ENCODE data around the gene GALNT16. TPM values are rescaled to one million over a fixed set of nuclear protein-coding genes. Genes with fewer than 3 reads are reported as not detected.

Gene GALNT16
- total and polyA plus RNA-seq, 3 donors from 2014 or later, result 5.6 to 11.1 (median 6.3) TPM

GRCh38 chr14:69334576-69334975, 74.6 kb downstream of the GALNT16 start:
- TF ChIP-seq CTCF (IDR thresholded peaks at IDR 0.05) (no peak), POLR2A (IDR thresholded peaks at IDR 0.05) (no peak)
- Histone ChIP-seq H3K36me3 (ENCODE audit: low read depth, missing control alignments) (no peaks in the 10 kb centered on the region), H3K27ac (no peak overlapping the region), H3K27me3 (no peaks in the 10 kb centered on the region), H3K4me1 (no peaks in the 10 kb centered on the region), H3K9me3 (no peaks in the 10 kb centered on the region), H3K4me3 (no peak overlapping the region)
- intact Hi-C loops (cut with DNase I; ENCODE audit: low total_unique reads), result no loop called here
- WGBS, 2 donors, result 86 to 91% methylated on average over 6 of the region's 6 CpGs
- DNase-seq, result no peak

- no peaks in the 10 kb centered on the region for H3K36me3 ChIP-seq (ENCODE audit: low read depth, missing control alignments)
- no peak for TF ChIP-seq CTCF (IDR thresholded peaks at IDR 0.05)
- TF ChIP-seq POLR2A (IDR thresholded peaks at IDR 0.05), result no peak
- WGBS, 2 donors, result 77 to 81% methylated on average over 6 of the region's 6 CpGs
- H3K4me3 ChIP-seq, result no peak overlapping the region
- H3K27me3 ChIP-seq, result no peaks in the 10 kb centered on the region
- no peak for DNase-seq
- H3K27ac ChIP-seq, result no peak overlapping the region
- H3K4me1 ChIP-seq, result no peaks in the 10 kb centered on the region
- no peaks in the 10 kb centered on the region for H3K9me3 ChIP-seq
- intact Hi-C loops (cut with DNase I; ENCODE audit: low total_unique reads), result no loop called here
Observed at GRCh38 chr14:69335371-69335771, 75.4 kb downstream of the GALNT16 start.

GRCh38 chr14:69337984-69338383, 78.0 kb downstream of the GALNT16 start:
- 95% methylated on average over 5 of the region's 5 CpGs for WGBS, 2 donors
- intact Hi-C loops (cut with DNase I; ENCODE audit: low total_unique reads), result no loop called here

GRCh38 chr14:69339426-69339825, 79.5 kb downstream of the GALNT16 start:
- TF ChIP-seq CTCF (IDR thresholded peaks at IDR 0.05) (no peak), POLR2A (IDR thresholded peaks at IDR 0.05) (no peak)
- H3K9me3 ChIP-seq, result no peaks in the 10 kb centered on the region
- no peak overlapping the region for H3K27ac ChIP-seq
- no peak for DNase-seq
- intact Hi-C loops (cut with DNase I; ENCODE audit: low total_unique reads), result no loop called here
- 92 to 93% methylated on average over 13 of the region's 13 CpGs for WGBS, 2 donors
- H3K4me3 ChIP-seq, result no peak overlapping the region
- H3K4me1 ChIP-seq, result no peaks in the 10 kb centered on the region
- H3K36me3 ChIP-seq (ENCODE audit: low read depth, missing control alignments), result no peaks in the 10 kb centered on the region
- H3K27me3 ChIP-seq, result no peaks in the 10 kb centered on the region

More at GRCh38 chr14:69337984-69338383, 78.0 kb downstream of the GALNT16 start:
- H3K27ac ChIP-seq, result no peak overlapping the region
- H3K4me1 ChIP-seq, result no peaks in the 10 kb centered on the region
- H3K36me3 ChIP-seq (ENCODE audit: low read depth, missing control alignments), result no peaks in the 10 kb centered on the region
- no peak overlapping the region for H3K4me3 ChIP-seq
- TF ChIP-seq CTCF (IDR thresholded peaks at IDR 0.05), result no peak
- H3K27me3 ChIP-seq, result no peaks in the 10 kb centered on the region
- no peak for DNase-seq
- H3K9me3 ChIP-seq, result no peaks in the 10 kb centered on the region

GRCh38 chr14:69342928-69343525, 83.1 kb downstream of the GALNT16 start:
- Histone ChIP-seq H3K27ac (no peak overlapping the region), H3K4me1 (no peaks in the 10 kb centered on the region), H3K9me3 (no peaks in the 10 kb centered on the region), H3K36me3 (ENCODE audit: low read depth, missing control alignments) (no peaks in the 10 kb centered on the region), H3K4me3 (no peak overlapping the region), H3K27me3 (no peaks in the 10 kb centered on the region)
- no peak for DNase-seq
- 52 to 74% methylated on average over 8 of the region's 8 CpGs for WGBS, 2 donors
- intact Hi-C loops (cut with DNase I; ENCODE audit: low total_unique reads), result no loop called here
- no peak for TF ChIP-seq POLR2A (IDR thresholded peaks at IDR 0.05)
- no peak for TF ChIP-seq CTCF (IDR thresholded peaks at IDR 0.05)
